Heart right ventricle (tissue), 16 donors: ENCODE measurements around the gene FRMD4B. TPM values are rescaled to one million over a fixed set of nuclear protein-coding genes. Genes with fewer than 3 reads are reported as not detected.
"Not testable (repeated sequence)": the region's sequence is repeated elsewhere in the genome, so short reads cannot be mapped to it uniquely, and the experiment has no call there.

Experiments
- ATAC-seq, 8 donors: fragments of 200-7000 bp; cut with Tn5 transposase; one replicate each; pipeline ENCODE4 v1.9.1; 2020; ENCODE audit warnings: mild to moderate bottlenecking in 8 of 8, moderate library complexity in 8 of 8, moderate number of reproducible peaks in 1 of 8
- DNase-seq, 2 donors: peaks; one replicate each; pipeline ENCODE4 v3.0.0-alpha.2; 2020
- H3K27ac ChIP-seq, 10 donors: fragments of 200-600 bp; sonication (generic) in 2 of 10; one replicate each; pipeline versions ENCODE4 v1.5.0 to v1.8.0; 2020 to 2022; ENCODE audit warnings: mild to moderate bottlenecking in 3 of 10
- H3K27me3 ChIP-seq, 7 donors: fragments of 200-600 bp; one replicate each; pipeline ENCODE4 v1.8.0; 2021 to 2022; ENCODE audit warnings: mild to moderate bottlenecking in 2 of 7
- H3K36me3 ChIP-seq, 9 donors: fragments of 200-600 bp; sonication (generic) in 1 of 9; one replicate each; pipeline versions ENCODE4 v1.5.0 to v1.8.0; 2020 to 2022; ENCODE audit warnings: mild to moderate bottlenecking in 2 of 9
- H3K4me1 ChIP-seq, 9 donors: fragments of 200-600 bp; sonication (generic) in 1 of 9; one replicate each; pipeline versions ENCODE4 v1.5.0 to v1.8.0; 2020 to 2022; ENCODE audit warnings: mild to moderate bottlenecking in 4 of 9
- H3K4me3 ChIP-seq, 10 donors: fragments of 200-600 bp; sonication (generic) in 2 of 10; one replicate each; pipeline versions ENCODE4 v1.5.0 to v1.8.0; 2020 to 2022; ENCODE audit warnings: mild to moderate bottlenecking in 7 of 10, moderate library complexity in 2 of 10
- H3K9me3 ChIP-seq, 11 donors: fragments of 200-600 bp in 10 of 11; sonication (generic) in 2 of 11; one replicate each; pipeline versions ENCODE4 v1.5.0 to v1.8.0; 2013 to 2022; ENCODE audit warnings: mild to moderate bottlenecking in 2 of 11, control low read depth in 1 of 11, moderate library complexity in 1 of 11
- WGBS, 2 donors: extraction: QIAGEN DNeasy Blood & Tissue Kit; methylation state at CpG; one replicate each; pipeline ENCODE4 v1.1.7; 2013; ENCODE audit warnings: inconsistent platforms in 1 of 2; 5-methylcytosine and 5-hydroxymethylcytosine counted together
- intact Hi-C, 10 donors: fragments of 100-400 bp; cut with DNase I; formaldehyde crosslinking; loops; one replicate each; pipeline versions ENCODE4 v1.11.1 to v1.14.2; 2022
- polyA plus RNA-seq, 2 donors: library from polyadenylated mRNA; stranded (reverse); fragments of 200-250 nt; gene quantifications; one replicate each; pipeline ENCODE4 v1.2.3, GENCODE V29; 2013
- total RNA-seq, 10 donors: library from RNA; stranded (reverse); fragmentation: NEBNext Ultra II Directional in 3 of 10; extraction: Animal tissue kit (Norgen Biotek cat#: 25700) in 3 of 10; gene quantifications; one replicate each; pipeline versions ENCODE4 v1.2.1 to v1.2.4, GENCODE V29; 2021 to 2023
- TF ChIP-seq, protein P1 (sequence below), 9 donors: fragments of 200-600 bp; sonication (generic) in 2 of 9; IDR thresholded peaks; one replicate each; pipeline versions ENCODE4 v1.5.0 to v1.8.0; 2021 to 2022; ENCODE audit warnings: antibody characterized with exemption in 9 of 9, mild to moderate bottlenecking in 5 of 9, moderate library complexity in 1 of 9
- donor health status: Arrhythmogenic right ventricular cardiomyopathy.
- donor health status: ischemic (EF 13 %, LVEDD 7.1; RV severe dilation, severe dysfunction).
- donor health status: healthy with polysubstance abuse.
- donor health status: DM: no; HTN: yes; CAD: no.
- donor health status: DM: no; HTN: no; CAD: no.
- donor health status: ischemic (EF 25% LVEDD 6.9; RV normal size, moderate dysfunction).
- donor health status: ischemic (EF 25% LVEDD 5.7; RV mildly dilated, moderate dysfunction).
- donor health status: healthy.
- donor health status: DM: yes; HTN: yes; CAD: no.
- donor health status: Ischemic cardiomyopathy.
- donor health status: ischemic (EF 35%, LVEDD 5.7; RV mildly dilated, moderate dysfunction).
- donor health status: nonischemic (EF 11% LVEDD 7.7; RV severe dilation, severe dysfunction).
- donor health status: DM: yes; HTN: yes; CAD: no.
- donor health status: PGD.
- donor health status: ischemic (EF 29% LVEDD 5.4; RV normal size, mild dysfunction).
- donor health status: nonischemic (EF 23%, LVEDD 6.1; RV moderate dilation, normal function).

Gene FRMD4B
- total and polyA plus RNA-seq, 12 donors = 4.1 to 31.0 (median 16.7) TPM

DNA sequence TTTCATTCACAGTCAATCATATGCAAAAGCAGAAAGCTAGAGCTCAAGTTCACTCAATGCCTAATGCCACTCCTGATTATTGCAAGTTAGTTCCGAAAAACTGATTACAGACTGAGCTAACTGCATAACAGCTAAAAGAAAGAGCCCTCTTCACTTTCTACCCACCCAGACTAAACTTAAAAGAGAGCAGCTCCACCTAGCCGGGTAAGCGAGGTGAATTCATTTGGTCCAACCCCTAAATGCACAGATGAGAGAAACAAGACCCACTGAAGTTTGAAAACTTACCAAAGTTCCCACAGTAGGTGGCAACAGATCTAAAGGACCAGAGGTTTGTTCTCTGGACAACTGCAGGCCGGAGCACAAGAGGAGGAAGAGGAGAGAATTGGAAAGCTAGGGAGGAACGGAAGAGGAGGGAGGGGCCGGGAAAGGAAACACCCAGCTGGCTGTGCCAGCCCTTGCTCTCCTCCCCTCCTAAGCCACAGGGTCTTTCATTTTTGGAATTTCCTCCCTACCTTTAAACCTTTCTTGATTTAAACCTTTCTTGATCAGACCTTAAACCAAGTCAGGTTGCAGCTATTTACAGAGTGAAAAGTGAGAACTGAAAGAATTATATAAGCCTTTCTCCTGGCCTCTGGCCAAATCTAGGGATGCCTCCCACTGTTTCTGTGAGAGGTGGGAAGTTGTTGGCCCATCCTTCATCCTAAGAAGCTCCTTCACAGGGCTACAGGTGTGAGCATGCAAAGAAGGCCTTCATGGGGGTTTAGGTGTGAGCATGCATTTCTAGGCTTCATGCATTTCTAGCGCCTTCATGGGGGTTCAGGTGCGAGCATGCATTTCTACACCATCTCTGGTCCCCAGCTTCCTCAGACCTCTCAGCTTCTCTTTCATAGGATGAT lies 148.8 kb downstream of the FRMD4B start:
- WGBS, 2 donors = 48 to 53% methylated on average over 8 of the region's 8 CpGs
- TF ChIP-seq, protein P1, sequence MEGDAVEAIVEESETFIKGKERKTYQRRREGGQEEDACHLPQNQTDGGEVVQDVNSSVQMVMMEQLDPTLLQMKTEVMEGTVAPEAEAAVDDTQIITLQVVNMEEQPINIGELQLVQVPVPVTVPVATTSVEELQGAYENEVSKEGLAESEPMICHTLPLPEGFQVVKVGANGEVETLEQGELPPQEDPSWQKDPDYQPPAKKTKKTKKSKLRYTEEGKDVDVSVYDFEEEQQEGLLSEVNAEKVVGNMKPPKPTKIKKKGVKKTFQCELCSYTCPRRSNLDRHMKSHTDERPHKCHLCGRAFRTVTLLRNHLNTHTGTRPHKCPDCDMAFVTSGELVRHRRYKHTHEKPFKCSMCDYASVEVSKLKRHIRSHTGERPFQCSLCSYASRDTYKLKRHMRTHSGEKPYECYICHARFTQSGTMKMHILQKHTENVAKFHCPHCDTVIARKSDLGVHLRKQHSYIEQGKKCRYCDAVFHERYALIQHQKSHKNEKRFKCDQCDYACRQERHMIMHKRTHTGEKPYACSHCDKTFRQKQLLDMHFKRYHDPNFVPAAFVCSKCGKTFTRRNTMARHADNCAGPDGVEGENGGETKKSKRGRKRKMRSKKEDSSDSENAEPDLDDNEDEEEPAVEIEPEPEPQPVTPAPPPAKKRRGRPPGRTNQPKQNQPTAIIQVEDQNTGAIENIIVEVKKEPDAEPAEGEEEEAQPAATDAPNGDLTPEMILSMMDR (IDR thresholded peaks at IDR 0.05) = no peak
- peak overlapping the region in 7 of 10 donors; percentile 6 to 70 (median 33) for H3K27ac ChIP-seq

DNA sequence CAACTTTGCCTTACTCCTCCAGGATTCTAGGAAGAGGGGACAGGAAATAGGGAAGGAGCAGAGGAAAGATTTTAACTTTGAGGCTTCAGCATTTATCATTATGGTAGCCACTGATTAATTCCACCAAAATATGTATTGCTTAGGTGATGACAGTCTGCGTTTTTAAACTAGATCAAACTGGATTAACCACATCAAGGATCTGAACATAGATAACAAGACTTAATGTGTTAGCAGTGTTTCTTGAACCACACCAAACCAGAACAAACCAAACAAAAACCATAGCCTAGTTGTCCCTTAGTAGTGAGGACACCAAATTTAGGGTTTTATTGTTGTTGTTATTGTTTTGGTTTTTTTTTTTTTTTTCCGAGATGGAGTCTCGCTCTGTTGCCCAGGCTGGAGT lies 150.0 kb downstream of the FRMD4B start:
- no peaks in the 10 kb centered on the region for H3K27me3 ChIP-seq
- no peak overlapping the region for H3K27ac ChIP-seq
- peaks cover 0 to 42% (median 22%) of the 10 kb centered on the region in 9 donors for H3K4me1 ChIP-seq
- H3K4me3 ChIP-seq = peak overlapping the region in 2 of 10 donors; percentile 42 to 46
- H3K9me3 ChIP-seq = no peaks in the 10 kb centered on the region
- WGBS, 2 donors = 91 to 92% methylated on average over 3 of the region's 3 CpGs
- TF ChIP-seq, protein P1 (IDR thresholded peaks at IDR 0.05) = no peak
- H3K36me3 ChIP-seq = peaks cover 0 to 23% (median 0%) of the 10 kb centered on the region in 9 donors
- intact Hi-C loops = loop anchor here in 1 of 10 donors (10.0 kb wide), 1 partner anchor 59 kb away; no protein-coding TSS in a partner anchor
- ATAC-seq (no peak), DNase-seq (no peak)

More for the DNA sequence above, 148.8 kb downstream of the FRMD4B start:
- Histone ChIP-seq H3K4me3 (peak overlapping the region in 9 of 10 donors; percentile 5 to 46 (median 38)), H3K36me3 (peaks cover 0 to 19% (median 0%) of the 10 kb centered on the region in 9 donors), H3K4me1 (peaks cover 0 to 54% (median 24%) of the 10 kb centered on the region in 9 donors), H3K27me3 (no peaks in the 10 kb centered on the region), H3K9me3 (no peaks in the 10 kb centered on the region)
- ATAC-seq (peak; percentile 70 to 89 (median 81)), DNase-seq (peak; percentile 14 to 20)
- intact Hi-C loops = loop anchor here in 1 of 10 donors (10.0 kb wide), 1 partner anchor 58 kb away; no protein-coding TSS in a partner anchor

DNA sequence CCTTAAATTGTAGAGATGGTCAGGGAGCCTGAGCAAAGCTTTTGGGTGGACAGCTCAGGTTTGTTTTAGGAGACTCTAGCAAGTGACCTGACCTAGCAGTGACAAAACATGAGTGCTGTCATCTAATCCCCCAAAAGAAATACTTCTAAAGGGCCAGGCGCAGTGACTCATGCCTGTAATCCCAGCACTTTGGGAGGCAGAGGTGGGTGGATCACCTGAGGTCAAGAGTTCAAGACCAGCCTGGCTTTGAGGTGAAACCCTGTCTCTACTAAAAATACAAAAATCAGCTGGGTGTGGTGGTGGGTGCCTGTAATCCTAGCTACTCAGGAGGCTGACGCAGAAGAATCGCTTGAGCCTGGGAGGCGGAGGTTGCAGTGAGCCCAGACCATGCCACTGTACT lies 150.7 kb downstream of the FRMD4B start:
- not testable (repeated sequence) for H3K4me3 ChIP-seq, DNase-seq, ATAC-seq, H3K27ac ChIP-seq, H3K27me3 ChIP-seq, H3K9me3 ChIP-seq
- intact Hi-C loops = loop anchor here in 1 of 10 donors (10.0 kb wide), 1 partner anchor 60 kb away; no protein-coding TSS in a partner anchor
- Histone ChIP-seq H3K4me1 (peaks cover 0 to 39% (median 18%) of the 10 kb centered on the region in 9 donors), H3K36me3 (peaks cover 0 to 29% (median 0%) of the 10 kb centered on the region in 9 donors)
- 97 to 100% methylated on average over 4 of the region's 4 CpGs for WGBS, 2 donors

DNA sequence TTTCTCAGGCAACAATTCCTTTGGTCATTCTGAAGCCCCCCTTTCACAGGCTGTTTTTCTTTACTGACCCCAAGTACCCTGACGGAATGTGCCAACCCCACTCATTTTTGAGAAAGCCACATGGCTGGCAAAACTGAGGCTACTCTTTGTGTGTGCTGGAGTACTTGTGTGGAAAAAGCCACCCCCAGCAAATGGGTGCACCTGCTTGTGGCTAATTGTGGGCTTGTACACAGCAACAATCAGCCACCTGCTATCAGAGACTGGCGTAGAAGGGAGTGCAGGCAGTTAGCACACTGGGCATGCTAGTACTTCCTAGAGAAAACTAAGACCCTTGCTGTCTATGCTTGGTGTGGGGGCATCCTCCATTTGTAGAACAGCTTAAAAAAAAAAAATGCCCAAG lies 153.4 kb downstream of the FRMD4B start:
- H3K27me3 ChIP-seq = no peaks in the 10 kb centered on the region
- H3K9me3 ChIP-seq = no peaks in the 10 kb centered on the region
- H3K27ac ChIP-seq = no peak overlapping the region
- no peak for ATAC-seq
- H3K4me3 ChIP-seq = no peak overlapping the region
- 95 to 96% methylated on average over 2 of the region's 2 CpGs for WGBS, 2 donors
- H3K4me1 ChIP-seq = peaks cover 0 to 22% (median 14%) of the 10 kb centered on the region in 9 donors
- TF ChIP-seq, protein P1 (IDR thresholded peaks at IDR 0.05) = no peak
- intact Hi-C loops = loop anchor here in 1 of 10 donors (10.0 kb wide), 1 partner anchor 62 kb away; no protein-coding TSS in a partner anchor
- DNase-seq = no peak
- H3K36me3 ChIP-seq = peaks cover 0 to 35% (median 0%) of the 10 kb centered on the region in 9 donors
